ENCODE measurements around the gene BEND7.

Gene BEND7

GRCh38 chr10:13505052-13505680 lies 23.6 kb downstream of the BEND7 start:
- H3K4me3 ChIP-seq (ENCODE audit: low read length) = no peak overlapping the region
- H3K9me3 ChIP-seq (ENCODE audit: control insufficient read depth, insufficient read depth, low read length) = no peaks in the 10 kb centered on the region
- no peaks in the 10 kb centered on the region for H3K9me2 ChIP-seq (replicated peaks; ENCODE audit: control insufficient read depth, low read length)
- H3K36me3 ChIP-seq (ENCODE audit: control insufficient read depth, low read length) = no peaks in the 10 kb centered on the region
- no peaks in the 10 kb centered on the region for H3K79me2 ChIP-seq (ENCODE audit: control insufficient read depth, low read length)
- no peaks in the 10 kb centered on the region for H3K4me1 ChIP-seq (ENCODE audit: control insufficient read depth, low read length)
- no peaks in the 10 kb centered on the region for H4K20me1 ChIP-seq (ENCODE audit: control insufficient read depth, insufficient read depth, low read depth, low read length)
- H3K4me2 ChIP-seq (ENCODE audit: low read length) = no peak overlapping the region
- H3K27me3 ChIP-seq (ENCODE audit: control insufficient read depth, low read length) = 0 out of 2 replicates have a peak, but pooled peaks cover 9% of the 10 kb centered on the region
- TF ChIP-seq EZH2phosphoT487 (IDR thresholded peaks at IDR 0.05; ENCODE audit: borderline replicate concordance, low read length) = no peak
- TF ChIP-seq CTCF (IDR thresholded peaks at IDR 0.05; ENCODE audit: low read depth, low read length, poor library complexity, severe bottlenecking) = no peak
- no peak overlapping the region for H3K27ac ChIP-seq (ENCODE audit: low read depth, low read length)
- H3F3A ChIP-seq (ENCODE audit: control insufficient read depth, insufficient read depth) = no peaks in the 10 kb centered on the region

GRCh38 chr10:13503745-13504463 lies 24.9 kb downstream of the BEND7 start:
- TF ChIP-seq CTCF (IDR thresholded peaks at IDR 0.05; ENCODE audit: low read depth, low read length, poor library complexity, severe bottlenecking) = no peak
- no peak for TF ChIP-seq EZH2phosphoT487 (IDR thresholded peaks at IDR 0.05; ENCODE audit: borderline replicate concordance, low read length)
- Histone ChIP-seq H3K27me3 (ENCODE audit: control insufficient read depth, low read length) (0 out of 2 replicates have a peak, but pooled peaks cover 9% of the 10 kb centered on the region), H3K36me3 (ENCODE audit: control insufficient read depth, low read length) (no peaks in the 10 kb centered on the region), H3F3A (ENCODE audit: control insufficient read depth, insufficient read depth) (no peaks in the 10 kb centered on the region), H3K79me2 (ENCODE audit: control insufficient read depth, low read length) (no peaks in the 10 kb centered on the region), H3K4me2 (ENCODE audit: low read length) (no peak overlapping the region), H4K20me1 (ENCODE audit: control insufficient read depth, insufficient read depth, low read depth, low read length) (no peaks in the 10 kb centered on the region), H3K4me1 (ENCODE audit: control insufficient read depth, low read length) (no peaks in the 10 kb centered on the region), H3K9me3 (ENCODE audit: control insufficient read depth, insufficient read depth, low read length) (no peaks in the 10 kb centered on the region), H3K4me3 (ENCODE audit: low read length) (no peak overlapping the region), H3K27ac (ENCODE audit: low read depth, low read length) (no peak overlapping the region), H3K9me2 (replicated peaks; ENCODE audit: control insufficient read depth, low read length) (no peaks in the 10 kb centered on the region)

- no peak overlapping the region for H3K4me2 ChIP-seq (ENCODE audit: low read length)
Observed at GRCh38 chr10:13502380-13502779, 26.4 kb downstream of the BEND7 start.

More at GRCh38 chr10:13502380-13502779, 26.4 kb downstream of the BEND7 start:
- 0 out of 2 replicates have a peak, but pooled peaks cover 9% of the 10 kb centered on the region for H3K27me3 ChIP-seq (ENCODE audit: control insufficient read depth, low read length)
- H3F3A ChIP-seq (ENCODE audit: control insufficient read depth, insufficient read depth) = no peaks in the 10 kb centered on the region
- no peak overlapping the region for H3K4me3 ChIP-seq (ENCODE audit: low read length)
- H3K4me1 ChIP-seq (ENCODE audit: control insufficient read depth, low read length) = no peaks in the 10 kb centered on the region
- no peaks in the 10 kb centered on the region for H3K9me2 ChIP-seq (replicated peaks; ENCODE audit: control insufficient read depth, low read length)
- H3K27ac ChIP-seq (ENCODE audit: low read depth, low read length) = no peak overlapping the region
- no peaks in the 10 kb centered on the region for H4K20me1 ChIP-seq (ENCODE audit: control insufficient read depth, insufficient read depth, low read depth, low read length)
- H3K36me3 ChIP-seq (ENCODE audit: control insufficient read depth, low read length) = no peaks in the 10 kb centered on the region
- TF ChIP-seq EZH2phosphoT487 (IDR thresholded peaks at IDR 0.05; ENCODE audit: borderline replicate concordance, low read length) (no peak), CTCF (IDR thresholded peaks at IDR 0.05; ENCODE audit: low read depth, low read length, poor library complexity, severe bottlenecking) (no peak)
- H3K9me3 ChIP-seq (ENCODE audit: control insufficient read depth, insufficient read depth, low read length) = no peaks in the 10 kb centered on the region
- H3K79me2 ChIP-seq (ENCODE audit: control insufficient read depth, low read length) = no peaks in the 10 kb centered on the region
